OCI-LY3 (cell line): ENCODE results near the gene CDH4.

Experiments used
- H2AFZ ChIP-seq: fragments of 200-600, 300-600 bp; shearing (Covaris generic); 2 replicates; pipeline ENCODE4 v1.6.0; 2014; ENCODE audit warnings: antibody characterized with exemption, low read depth, low read length
- H3K27ac ChIP-seq: fragments of 200-600, 300-600 bp; sonication (generic); 2 replicates; pipeline ENCODE4 v1.5.1; 2014; ENCODE audit warnings: mild to moderate bottlenecking, low read length, moderate library complexity, mixed read lengths
- H3K27me3 ChIP-seq: fragments of 200-600, 300-600 bp; sonication (generic); 2 replicates; pipeline ENCODE4 v1.6.1; 2014; ENCODE audit warnings: low read depth, low read length, mixed read lengths
- H3K36me3 ChIP-seq: fragments of 200-600, 300-600 bp; sonication (generic); replicated peaks from 2 replicates; pipeline ENCODE3; 2014; ENCODE audit warnings: low read depth, low read length, mixed read lengths
- H3K4me1 ChIP-seq: fragments of 300-600, 200-600 bp; sonication (generic); 2 replicates; pipeline ENCODE4 v1.6.1; 2014; ENCODE audit warnings: low read length, mixed read lengths
- H3K4me2 ChIP-seq: fragments of 200-600, 300-600 bp; sonication (generic); 2 replicates; pipeline ENCODE4 v1.6.1; 2014; ENCODE audit warnings: low read length, mixed read lengths
- H3K4me3 ChIP-seq: fragments of 300-600, 200-600 bp; sonication (generic); 2 replicates; pipeline ENCODE4 v1.5.1; 2014; ENCODE audit warnings: antibody characterized with exemption, mild to moderate bottlenecking, low read length, moderate library complexity
- H3K79me2 ChIP-seq: fragments of 300-600, 200-600 bp; shearing (Covaris generic); 2 replicates; pipeline ENCODE4 v1.6.1; 2014; ENCODE audit warnings: mild to moderate bottlenecking, low read length, mixed read lengths
- H3K9ac ChIP-seq: fragments of 300-600, 200-600 bp; shearing (Covaris generic); 2 replicates; pipeline ENCODE4 v1.6.0; 2014; ENCODE audit warnings: mild to moderate bottlenecking, low read length, moderate library complexity
- H3K9me3 ChIP-seq: fragments of 200-600, 300-600 bp; shearing (Covaris generic); 2 replicates; pipeline ENCODE4 v1.6.1; 2014; ENCODE audit warnings: low read length, mixed read lengths; ENCODE audit not compliant: insufficient read depth
- H4K20me1 ChIP-seq: fragments of 200-600, 300-600 bp; sonication (generic); 2 replicates; pipeline ENCODE4 v1.6.1; 2016; ENCODE audit warnings: low read length, mixed read lengths; ENCODE audit not compliant: insufficient read depth
- EZH2phosphoT487 ChIP-seq: fragments of 200-600 bp; shearing (Covaris generic); IDR thresholded peaks from 2 replicates; pipeline ENCODE4 v1.6.1; 2018; ENCODE audit warnings: antibody characterized with exemption, mixed run types, low read depth
- TF ChIP-seq, protein P1 (sequence below): fragments of 200-600, 300-600 bp; sonication (generic); IDR thresholded peaks from 2 replicates; pipeline ENCODE4 v1.5.1; 2014; ENCODE audit warnings: antibody characterized with exemption, low read length, low read depth

CDH4 gene

DNA sequence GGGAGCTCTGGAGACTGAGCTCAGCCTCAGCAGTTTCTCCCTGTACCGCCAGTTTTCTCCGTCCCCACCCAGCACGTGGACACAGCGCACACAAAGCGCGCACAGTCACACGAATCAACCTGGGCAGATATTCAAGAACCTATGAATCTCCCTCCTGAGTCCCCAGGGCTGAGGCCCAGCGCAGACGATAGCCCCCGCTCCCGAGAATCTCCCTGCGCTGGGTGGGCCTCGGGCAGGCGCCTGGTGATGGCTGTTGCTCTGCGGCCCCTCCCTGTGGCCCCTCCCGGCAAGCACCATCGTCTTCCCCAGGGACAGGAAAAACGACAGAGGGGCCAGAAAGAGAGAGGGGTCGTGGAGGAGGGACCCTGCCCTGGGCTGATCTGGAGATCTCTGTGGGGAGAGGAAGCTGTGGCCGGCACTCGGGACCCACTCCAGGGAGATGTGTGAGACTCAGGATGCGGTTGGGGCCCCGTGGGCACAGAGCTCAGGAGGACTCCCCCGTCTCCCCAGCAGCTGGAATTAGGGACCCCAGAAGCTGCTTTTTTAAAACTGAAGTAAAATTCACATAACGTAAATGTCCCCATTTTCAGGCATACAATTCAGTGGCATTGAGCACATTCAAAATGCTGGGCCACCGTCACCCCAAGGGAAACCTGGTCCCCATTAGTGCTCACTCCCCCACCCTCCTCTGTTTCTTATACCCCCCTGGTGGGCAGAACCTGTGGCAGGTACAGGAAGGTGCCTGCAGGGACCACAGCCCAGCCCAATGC, 482.9 kb downstream of the CDH4 start:
- Histone ChIP-seq H3K79me2 (no peaks in the 10 kb centered on the region), H4K20me1 (no peaks in the 10 kb centered on the region), H3K4me1 (no peaks in the 10 kb centered on the region), H3K9ac (no peak overlapping the region), H3K36me3 (no peaks in the 10 kb centered on the region), H2AFZ (no peak overlapping the region), H3K4me3 (no peak overlapping the region), H3K27ac (no peak overlapping the region), H3K4me2 (no peak overlapping the region), H3K27me3 (no peaks in the 10 kb centered on the region), H3K9me3 (no peaks in the 10 kb centered on the region)
- TF ChIP-seq EZH2phosphoT487: no peak
- TF ChIP-seq, protein P1, sequence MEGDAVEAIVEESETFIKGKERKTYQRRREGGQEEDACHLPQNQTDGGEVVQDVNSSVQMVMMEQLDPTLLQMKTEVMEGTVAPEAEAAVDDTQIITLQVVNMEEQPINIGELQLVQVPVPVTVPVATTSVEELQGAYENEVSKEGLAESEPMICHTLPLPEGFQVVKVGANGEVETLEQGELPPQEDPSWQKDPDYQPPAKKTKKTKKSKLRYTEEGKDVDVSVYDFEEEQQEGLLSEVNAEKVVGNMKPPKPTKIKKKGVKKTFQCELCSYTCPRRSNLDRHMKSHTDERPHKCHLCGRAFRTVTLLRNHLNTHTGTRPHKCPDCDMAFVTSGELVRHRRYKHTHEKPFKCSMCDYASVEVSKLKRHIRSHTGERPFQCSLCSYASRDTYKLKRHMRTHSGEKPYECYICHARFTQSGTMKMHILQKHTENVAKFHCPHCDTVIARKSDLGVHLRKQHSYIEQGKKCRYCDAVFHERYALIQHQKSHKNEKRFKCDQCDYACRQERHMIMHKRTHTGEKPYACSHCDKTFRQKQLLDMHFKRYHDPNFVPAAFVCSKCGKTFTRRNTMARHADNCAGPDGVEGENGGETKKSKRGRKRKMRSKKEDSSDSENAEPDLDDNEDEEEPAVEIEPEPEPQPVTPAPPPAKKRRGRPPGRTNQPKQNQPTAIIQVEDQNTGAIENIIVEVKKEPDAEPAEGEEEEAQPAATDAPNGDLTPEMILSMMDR: no peak

- Histone ChIP-seq H3K4me1 (no peaks in the 10 kb centered on the region), H3K4me2 (no peak overlapping the region), H3K4me3 (no peak overlapping the region), H3K36me3 (no peaks in the 10 kb centered on the region), H3K9me3 (no peaks in the 10 kb centered on the region), H3K27ac (no peak overlapping the region), H2AFZ (no peak overlapping the region), H4K20me1 (no peaks in the 10 kb centered on the region), H3K79me2 (no peaks in the 10 kb centered on the region), H3K9ac (no peak overlapping the region), H3K27me3 (no peaks in the 10 kb centered on the region)
- no peak for TF ChIP-seq EZH2phosphoT487
- TF ChIP-seq, protein P1: no peak
Measured at GRCh38 chr20:61735503-61735785, 483.4 kb downstream of the CDH4 start.

GRCh38 chr20:61736001-61736635, 484.1 kb downstream of the CDH4 start:
- TF ChIP-seq, protein P1: no peak
- TF ChIP-seq EZH2phosphoT487: no peak
- no peak overlapping the region for H3K4me3 ChIP-seq
- no peak overlapping the region for H2AFZ ChIP-seq
- H3K27me3 ChIP-seq: no peaks in the 10 kb centered on the region
- H3K79me2 ChIP-seq: no peaks in the 10 kb centered on the region
- no peak overlapping the region for H3K9ac ChIP-seq
- H3K4me1 ChIP-seq: no peaks in the 10 kb centered on the region
- no peak overlapping the region for H3K27ac ChIP-seq
- no peaks in the 10 kb centered on the region for H3K9me3 ChIP-seq
- no peaks in the 10 kb centered on the region for H4K20me1 ChIP-seq
- no peak overlapping the region for H3K4me2 ChIP-seq
- no peaks in the 10 kb centered on the region for H3K36me3 ChIP-seq

- Histone ChIP-seq H3K79me2 (no peaks in the 10 kb centered on the region), H3K4me2 (no peak overlapping the region), H3K4me1 (no peaks in the 10 kb centered on the region), H2AFZ (no peak overlapping the region), H3K27ac (no peak overlapping the region), H3K36me3 (no peaks in the 10 kb centered on the region), H3K4me3 (no peak overlapping the region), H3K9ac (no peak overlapping the region), H3K27me3 (no peaks in the 10 kb centered on the region), H3K9me3 (no peaks in the 10 kb centered on the region), H4K20me1 (no peaks in the 10 kb centered on the region)
- no peak for TF ChIP-seq EZH2phosphoT487
- TF ChIP-seq, protein P1: no peak
Measured at GRCh38 chr20:61736751-61737310, 484.8 kb downstream of the CDH4 start.
